Inflammatory macrophage treated with lipopolysaccharide for 1 hour (primary cell): ENCODE measurements around the gene GABRG3.
"Not testable (repeated sequence)": the region's sequence is repeated elsewhere in the genome, so short reads cannot be mapped to it uniquely, and the experiment has no call there.

ENCODE experiments used
- DNase-seq, 2 donors: peaks; one replicate each; pipeline ENCODE4 v3.0.0-alpha.2; 2020 to 2022

Gene GABRG3

GRCh38 chr15:27004226-27004625 is 33.2 kb downstream of the GABRG3 start:
- not testable (repeated sequence) for DNase-seq

GRCh38 chr15:27017168-27017809 is 46.3 kb downstream of the GABRG3 start:
- peak; percentile 38 to 70 for DNase-seq

GRCh38 chr15:27019687-27020086 is 48.7 kb downstream of the GABRG3 start:
- no peak for DNase-seq

GRCh38 chr15:27025481-27025966 is 54.5 kb downstream of the GABRG3 start:
- DNase-seq = no peak

GRCh38 chr15:27027229-27027628 is 56.2 kb downstream of the GABRG3 start:
- no peak for DNase-seq

- DNase-seq = no peak
Measured at GRCh38 chr15:27028858-27029477, 58.0 kb downstream of the GABRG3 start.

- DNase-seq = no peak
Measured at GRCh38 chr15:27036210-27036609, 65.2 kb downstream of the GABRG3 start.

GRCh38 chr15:27037501-27037900 is 66.5 kb downstream of the GABRG3 start:
- no peak for DNase-seq

- DNase-seq = no peak
Measured at GRCh38 chr15:27039152-27039551, 68.2 kb downstream of the GABRG3 start.

GRCh38 chr15:27042230-27042629 is 71.2 kb downstream of the GABRG3 start:
- no peak for DNase-seq

- DNase-seq = no peak
Measured at GRCh38 chr15:27042646-27043045, 71.7 kb downstream of the GABRG3 start.

- DNase-seq = no peak
Measured at GRCh38 chr15:27043770-27044169, 72.8 kb downstream of the GABRG3 start.

GRCh38 chr15:27045796-27046195 is 74.8 kb downstream of the GABRG3 start:
- DNase-seq = no peak

- DNase-seq = no peak
Measured at GRCh38 chr15:27046880-27047279, 75.9 kb downstream of the GABRG3 start.

GRCh38 chr15:27050163-27050562 is 79.2 kb downstream of the GABRG3 start:
- no peak for DNase-seq

- no peak for DNase-seq
Measured at GRCh38 chr15:27054426-27054825, 83.4 kb downstream of the GABRG3 start.

GRCh38 chr15:27057904-27058645 is 87.1 kb downstream of the GABRG3 start:
- no peak for DNase-seq

GRCh38 chr15:27058939-27059338 is 88.0 kb downstream of the GABRG3 start:
- no peak for DNase-seq

- peak; percentile 13 to 63 for DNase-seq
Measured at GRCh38 chr15:27059610-27060202, 88.7 kb downstream of the GABRG3 start.

GRCh38 chr15:27061739-27062138 is 90.8 kb downstream of the GABRG3 start:
- DNase-seq = no peak

- no peak for DNase-seq
Measured at GRCh38 chr15:27062951-27063350, 92.0 kb downstream of the GABRG3 start.

GRCh38 chr15:27064080-27064479 is 93.1 kb downstream of the GABRG3 start:
- DNase-seq = no peak

- DNase-seq = no peak
Measured at GRCh38 chr15:27065151-27065550, 94.2 kb downstream of the GABRG3 start.

- no peak for DNase-seq
Measured at GRCh38 chr15:27065785-27066184, 94.8 kb downstream of the GABRG3 start.
